SK-N-SH (cell line): Measurements from ENCODE around the gene NTPCR. TPM values are rescaled to one million over a fixed set of nuclear protein-coding genes. Genes with fewer than 3 reads are reported as not detected.

Experiments
- CTCF ChIA-PET: fragments of 300-600, 350-600 bp; formaldehyde crosslinking; extraction: SDS; loops from one replicate; lab custom pipeline; 2021; lab: Yijun Ruan, JAX
- POLR2A ChIA-PET: fragments of 350-600 bp; sonication (Branson Sonifier 250); formaldehyde crosslinking; extraction: SDS; loops from one replicate; lab custom pipeline; 2020; ENCODE audit warnings: antibody characterized with exemption, inconsistent platforms; lab: Yijun Ruan, JAX
- DNase-seq: peaks from one replicate; pipeline ENCODE4 v3.0.0; 2012
- H2AFZ ChIP-seq: fragments of 200-600 bp; sonication (generic); 2 replicates; pipeline ENCODE4 v1.8.1; 2016; ENCODE audit warnings: antibody characterized with exemption, mild to moderate bottlenecking, low read depth
- H3F3A ChIP-seq: fragments of 200-600 bp; sonication (generic); replicated peaks from 2 replicates; pipeline ENCODE3; 2016; ENCODE audit warnings: antibody characterized with exemption, mild to moderate bottlenecking; ENCODE audit not compliant: insufficient read depth
- H3K27ac ChIP-seq, 2 experiments: fragments of 200-500 bp in 1 of 2; fragments of 200-600 bp in 1 of 2; sonication (Bioruptor generic) in 1 of 2; sonication (generic), shearing (Covaris generic) in 1 of 2; 2 replicates each; pipeline versions ENCODE4 v1.5.1 to v1.6.1; 2014 to 2016; ENCODE audit warnings: low read depth in 2 of 2, inconsistent platforms in 1 of 2, low read length in 1 of 2, mild to moderate bottlenecking in 1 of 2, mixed read lengths in 1 of 2
- H3K27me3 ChIP-seq: fragments of 200-600 bp; sonication (generic), shearing (Covaris generic); 2 replicates; pipeline ENCODE4 v1.6.1; 2016; ENCODE audit warnings: mixed run types; ENCODE audit not compliant: insufficient read depth
- H3K36me3 ChIP-seq, 2 experiments: fragments of 200-500 bp in 1 of 2; fragments of 200-600 bp in 1 of 2; sonication (Bioruptor generic) in 1 of 2; sonication (generic) in 1 of 2; replicated peaks in 1 of 2; 2 replicates each; pipeline versions ENCODE3 to v1.5.1; 2014 to 2016; ENCODE audit warnings: low read length in 1 of 2, mild to moderate bottlenecking in 1 of 2; ENCODE audit not compliant: insufficient read depth in 2 of 2, control insufficient read depth in 1 of 2
- H3K4me1 ChIP-seq, 2 experiments: fragments of 200-500 bp in 1 of 2; fragments of 200-600 bp in 1 of 2; sonication (Bioruptor generic) in 1 of 2; sonication (generic), shearing (Covaris generic) in 1 of 2; 2 replicates each; pipeline versions ENCODE4 v1.5.1 to v1.6.1; 2014 to 2016; ENCODE audit warnings: low read depth in 1 of 2, low read length in 1 of 2, mixed run types in 1 of 2; ENCODE audit not compliant: insufficient read depth in 2 of 2, control insufficient read depth in 1 of 2
- H3K4me2 ChIP-seq: fragments of 200-600 bp; sonication (generic), shearing (Covaris generic); 2 replicates; pipeline ENCODE4 v1.6.1; 2017; ENCODE audit warnings: mixed run types
- H3K4me3 ChIP-seq, 2 experiments: fragments of 200-500 bp in 1 of 2; fragments of 200-600 bp in 1 of 2; sonication (Bioruptor generic) in 1 of 2; sonication (generic), shearing (Covaris generic) in 1 of 2; 2 replicates each; pipeline versions ENCODE4 v1.5.1 to v1.8.1; 2014 to 2016; ENCODE audit warnings: low read depth in 2 of 2, inconsistent platforms in 1 of 2, low read length in 1 of 2, mild to moderate bottlenecking in 1 of 2, mixed read lengths in 1 of 2, moderate library complexity in 1 of 2
- H3K79me2 ChIP-seq: fragments of 200-600 bp; sonication (generic); 2 replicates; pipeline ENCODE4 v1.8.1; 2017; ENCODE audit warnings: mild to moderate bottlenecking; ENCODE audit not compliant: insufficient read depth
- H3K9ac ChIP-seq: fragments of 200-600 bp; sonication (generic); 2 replicates; pipeline ENCODE4 v1.6.1; 2017; ENCODE audit warnings: mixed run types
- H3K9me2 ChIP-seq: fragments of 200-600 bp; sonication (generic); 2 replicates; pipeline ENCODE4 v1.6.1; 2017; ENCODE audit warnings: mixed run types
- H3K9me3 ChIP-seq: fragments of 200-600 bp; sonication (generic); 2 replicates; pipeline ENCODE4 v1.6.1; 2017; ENCODE audit warnings: mixed run types, mild to moderate bottlenecking, moderate library complexity
- H4K20me1 ChIP-seq: fragments of 200-600 bp; sonication (generic); 2 replicates; pipeline ENCODE4 v1.6.1; 2017; ENCODE audit warnings: mild to moderate bottlenecking, mixed run types; ENCODE audit not compliant: insufficient read depth
- CTCF ChIP-seq: fragments of 200-600 bp; sonication (generic); IDR thresholded peaks from 2 replicates; pipeline ENCODE4 v1.6.1; 2017; ENCODE audit warnings: antibody characterized with exemption, mild to moderate bottlenecking, moderate library complexity
- FOSL2 ChIP-seq: IDR thresholded peaks from 2 replicates; pipeline ENCODE4 v1.4.0; 2012; ENCODE audit warnings: low read depth, mild to moderate bottlenecking, moderate library complexity, borderline replicate concordance
- FOXM1 ChIP-seq: IDR thresholded peaks from 2 replicates; pipeline ENCODE4 v1.4.0; 2012; ENCODE audit warnings: low read depth, mild to moderate bottlenecking
- GATA2 ChIP-seq: sonication (generic); formaldehyde crosslinking; IDR thresholded peaks from 2 replicates; pipeline ENCODE4 v1.5.0; 2020; ENCODE audit warnings: mild to moderate bottlenecking, missing genetic modification reagents
- MAX ChIP-seq: IDR thresholded peaks from 2 replicates; pipeline ENCODE4 v1.4.0; 2012; ENCODE audit warnings: low read depth
- MXI1 ChIP-seq: IDR thresholded peaks from 2 replicates; pipeline ENCODE4 v1.6.1; 2012; ENCODE audit warnings: mild to moderate bottlenecking, low read depth, low read length, improper control_type of control experiment
- NFIC ChIP-seq: IDR thresholded peaks from 2 replicates; pipeline ENCODE4 v1.4.0; 2012; ENCODE audit warnings: borderline replicate concordance
- PBX3 ChIP-seq: IDR thresholded peaks from 2 replicates; pipeline ENCODE4; 2012
- POLR2AphosphoS5 ChIP-seq: IDR thresholded peaks from 2 replicates; pipeline ENCODE4 v1.6.1; 2012; ENCODE audit warnings: low read depth, low read length
- REST ChIP-seq: IDR thresholded peaks from 2 replicates; pipeline ENCODE4 v1.6.1; 2012; ENCODE audit warnings: mild to moderate bottlenecking, low read depth, low read length, moderate library complexity
- RFX5 ChIP-seq: IDR thresholded peaks from 2 replicates; pipeline ENCODE4 v1.6.1; 2012; ENCODE audit warnings: mild to moderate bottlenecking, improper control_type of control experiment, low read length
- SIN3A ChIP-seq: IDR thresholded peaks from 2 replicates; pipeline ENCODE4 v1.6.1; 2012; ENCODE audit warnings: low read depth, mild to moderate bottlenecking, low read length, moderate library complexity, borderline replicate concordance
- SMC3 ChIP-seq: IDR thresholded peaks from 2 replicates; pipeline ENCODE4 v1.6.1; 2012; ENCODE audit warnings: low read depth, low read length, improper control_type of control experiment
- YY1 ChIP-seq: IDR thresholded peaks from 2 replicates; pipeline ENCODE4 v1.4.0; 2012; ENCODE audit warnings: low read depth, mild to moderate bottlenecking
- WGBS: methylation state at CpG from one replicate; pipeline ENCODE4 v1.1.6; 2017; ENCODE audit warnings: low lambda C conversion rate; 5-methylcytosine and 5-hydroxymethylcytosine counted together
- polyA plus RNA-seq, 3 experiments: library from polyadenylated mRNA; depleted of rRNA; stranded (reverse); fragments of >200 nt; gene quantifications; 2 replicates each; pipeline ENCODE4 v1.2.3, GENCODE V29; 2012

Gene NTPCR
- polyA plus RNA-seq, 1 of the 3 experiments (the other 2 are of a cell fraction), result 20.8 TPM

- ChIA-PET POLR2A (interaction anchor here (1.2 kb wide), 1 partner anchor 19 kb away, joined by 3 read pairs; no protein-coding TSS in a partner anchor), CTCF (interaction anchor here (0.6 to 1.6 kb wide), 3 partner anchors 9 to 180 kb away, joined by 3 to 4 read pairs (median 3); no protein-coding TSS in a partner anchor)
- Histone ChIP-seq H3K79me2 (no peaks in the 10 kb centered on the region), H3K9ac (no peak overlapping the region), H3K9me2 (no peaks in the 10 kb centered on the region), H3K27ac (no peak overlapping the region), H2AFZ (no peak overlapping the region), H3K4me1 (peaks cover 9 to 21% of the 10 kb centered on the region in 2 experiments; a peak in 3 of 4 replicates), H3K4me3 (no peak overlapping the region), H3F3A (peaks cover 5% of the 10 kb centered on the region), H4K20me1 (no peaks in the 10 kb centered on the region), H3K4me2 (no peak overlapping the region), H3K36me3 (peaks cover 0 to 23% of the 10 kb centered on the region in 2 experiments), H3K27me3 (no peaks in the 10 kb centered on the region), H3K9me3 (no peaks in the 10 kb centered on the region)
- DNase-seq, result no peak
- WGBS, result 93% methylated on average over 4 of the region's 5 CpGs
- no peak for TF ChIP-seq RFX5
- TF ChIP-seq MXI1, result no peak
- TF ChIP-seq NFIC, result no peak
- no peak for TF ChIP-seq PBX3
- no peak for TF ChIP-seq REST
- TF ChIP-seq MAX, result no peak
- no peak for TF ChIP-seq YY1
- TF ChIP-seq FOSL2, result no peak
- TF ChIP-seq CTCF, result no peak
- no peak for TF ChIP-seq SIN3A
- TF ChIP-seq GATA2, result no peak
- no peak for TF ChIP-seq FOXM1
- no peak for TF ChIP-seq POLR2AphosphoS5
- no peak for TF ChIP-seq SMC3
Measured at GRCh38 chr1:232986527-232986922, 36.1 kb downstream of the NTPCR start.
